ENCODE results near the gene SLC5A10.

- no peak for TF ChIP-seq CTCF (IDR thresholded peaks at IDR 0.05)
- TF ChIP-seq POLR2A (IDR thresholded peaks at IDR 0.05): no peak
Observed at GRCh38 chr17:19012171-19013080, 60.5 kb downstream of the SLC5A10 start.

Measured in esophagus squamous epithelium (tissue), 4 donors.